Hepatocyte (in vitro differentiated cells): Measurements from ENCODE around the gene RANBP17. TPM values are rescaled to one million over a fixed set of nuclear protein-coding genes. Genes with fewer than 3 reads are reported as not detected.

Experiments
- DNase-seq: peaks from one replicate; pipeline ENCODE4 v3.0.0-alpha.2; 2016; ENCODE audit warnings: low spot score
- H2AFZ ChIP-seq: fragments of 200-600 bp; sonication (generic); 2 replicates; pipeline ENCODE4 v1.6.0; 2016; ENCODE audit warnings: antibody characterized with exemption, mild to moderate bottlenecking
- H3K27ac ChIP-seq: fragments of 200-600 bp; sonication (generic); 2 replicates; pipeline ENCODE4 v1.5.1; 2016; ENCODE audit warnings: mild to moderate bottlenecking
- H3K27me3 ChIP-seq: fragments of 200-600 bp; sonication (generic); 2 replicates; pipeline ENCODE4 v1.6.1; 2016
- H3K36me3 ChIP-seq: fragments of 200-600 bp; sonication (generic); replicated peaks from 2 replicates; pipeline ENCODE4 v1.5.1; 2016; ENCODE audit warnings: low read depth; ENCODE audit not compliant: insufficient read depth
- H3K4me1 ChIP-seq: fragments of 200-600 bp; sonication (generic); 2 replicates; pipeline ENCODE4 v1.5.1; 2016; ENCODE audit warnings: mild to moderate bottlenecking, moderate library complexity; ENCODE audit not compliant: insufficient read depth
- H3K4me2 ChIP-seq: fragments of 200-600 bp; sonication (generic); 2 replicates; pipeline ENCODE4 v1.6.0; 2016
- H3K4me3 ChIP-seq: fragments of 200-600 bp; sonication (generic); 2 replicates; pipeline ENCODE4 v1.5.1; 2016; ENCODE audit warnings: mild to moderate bottlenecking
- H3K79me2 ChIP-seq: fragments of 200-600 bp; sonication (generic); 2 replicates; pipeline ENCODE4 v1.6.0; 2017; ENCODE audit warnings: mild to moderate bottlenecking
- H3K9me2 ChIP-seq: fragments of 200-600 bp; sonication (generic); replicated peaks from 2 replicates; pipeline ENCODE4 v1.6.0; 2017; ENCODE audit warnings: mild to moderate bottlenecking; ENCODE audit not compliant: insufficient read depth
- H3K9me3 ChIP-seq: fragments of 200-600 bp; sonication (generic); 2 replicates; pipeline ENCODE4 v1.5.1; 2016; ENCODE audit warnings: low read depth, mild to moderate bottlenecking
- H4K20me1 ChIP-seq: fragments of 200-600 bp; sonication (generic); 2 replicates; pipeline ENCODE4 v1.6.0; 2016; ENCODE audit warnings: mild to moderate bottlenecking; ENCODE audit not compliant: insufficient read depth, poor library complexity, severe bottlenecking
- EZH2 ChIP-seq: fragments of 200-600 bp; sonication (generic); IDR thresholded peaks from 2 replicates; pipeline ENCODE4 v1.6.1; 2016; ENCODE audit warnings: antibody characterized with exemption, mild to moderate bottlenecking, borderline replicate concordance
- EZH2phosphoT487 ChIP-seq: fragments of 200-600 bp; sonication (generic); IDR thresholded peaks from one replicate; pipeline ENCODE4 v1.6.1; 2018; ENCODE audit warnings: antibody characterized with exemption, mild to moderate bottlenecking, low read depth, moderate library complexity; ENCODE audit not compliant: unreplicated experiment, severe bottlenecking
- WGBS: methylation state at CpG from one replicate; pipeline ENCODE4 v1.1.6; 2016; ENCODE audit warnings: low lambda C conversion rate; ENCODE audit errors: missing lambda C conversion rate; 5-methylcytosine and 5-hydroxymethylcytosine counted together
- polyA plus RNA-seq: library from polyadenylated mRNA; unstranded; fragments of >200 nt; fragmentation: Nextera tagmentation; extraction: Ambion mirVana; gene quantifications from 2 replicates; pipeline ENCODE4 v1.2.1, GENCODE V29; 2016
- total RNA-seq: library from RNA; depleted of rRNA; stranded (reverse); fragments of >200 nt; gene quantifications from 2 replicates; pipeline ENCODE4 v1.2.3, GENCODE V29; 2014
- TF ChIP-seq, protein P1 (sequence below): fragments of 200-600 bp; sonication (generic); IDR thresholded peaks from 2 replicates; pipeline ENCODE4 v1.5.1; 2016; ENCODE audit warnings: antibody characterized with exemption, mild to moderate bottlenecking; ENCODE audit not compliant: poor library complexity

The RANBP17 gene
- total and polyA plus RNA-seq, 2 experiments from 2014 or later = 11.7 to 17.1 TPM

GRCh38 chr5:170896779-170897178 is 35.0 kb downstream of the RANBP17 start:
- peaks cover 2% of the 10 kb centered on the region for H3K79me2 ChIP-seq
- H3K27ac ChIP-seq = no peak overlapping the region
- no peaks in the 10 kb centered on the region for H3K9me2 ChIP-seq
- no peaks in the 10 kb centered on the region for H3K36me3 ChIP-seq
- DNase-seq = peak; percentile 13
- H4K20me1 ChIP-seq = no peaks in the 10 kb centered on the region
- no peak overlapping the region for H3K4me2 ChIP-seq
- no peaks in the 10 kb centered on the region for H3K4me1 ChIP-seq
- H3K27me3 ChIP-seq = no peaks in the 10 kb centered on the region
- no peaks in the 10 kb centered on the region for H3K9me3 ChIP-seq
- no peak overlapping the region for H3K4me3 ChIP-seq
- WGBS = 54% methylated on average over 9 of the region's 9 CpGs
- TF ChIP-seq, protein P1, sequence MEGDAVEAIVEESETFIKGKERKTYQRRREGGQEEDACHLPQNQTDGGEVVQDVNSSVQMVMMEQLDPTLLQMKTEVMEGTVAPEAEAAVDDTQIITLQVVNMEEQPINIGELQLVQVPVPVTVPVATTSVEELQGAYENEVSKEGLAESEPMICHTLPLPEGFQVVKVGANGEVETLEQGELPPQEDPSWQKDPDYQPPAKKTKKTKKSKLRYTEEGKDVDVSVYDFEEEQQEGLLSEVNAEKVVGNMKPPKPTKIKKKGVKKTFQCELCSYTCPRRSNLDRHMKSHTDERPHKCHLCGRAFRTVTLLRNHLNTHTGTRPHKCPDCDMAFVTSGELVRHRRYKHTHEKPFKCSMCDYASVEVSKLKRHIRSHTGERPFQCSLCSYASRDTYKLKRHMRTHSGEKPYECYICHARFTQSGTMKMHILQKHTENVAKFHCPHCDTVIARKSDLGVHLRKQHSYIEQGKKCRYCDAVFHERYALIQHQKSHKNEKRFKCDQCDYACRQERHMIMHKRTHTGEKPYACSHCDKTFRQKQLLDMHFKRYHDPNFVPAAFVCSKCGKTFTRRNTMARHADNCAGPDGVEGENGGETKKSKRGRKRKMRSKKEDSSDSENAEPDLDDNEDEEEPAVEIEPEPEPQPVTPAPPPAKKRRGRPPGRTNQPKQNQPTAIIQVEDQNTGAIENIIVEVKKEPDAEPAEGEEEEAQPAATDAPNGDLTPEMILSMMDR = peak; percentile 37
- TF ChIP-seq EZH2phosphoT487 (no peak), EZH2 (no peak)
- no peak overlapping the region for H2AFZ ChIP-seq

- no peak for DNase-seq
- no peak overlapping the region for H3K4me3 ChIP-seq
- H2AFZ ChIP-seq = no peak overlapping the region
- no peak overlapping the region for H3K27ac ChIP-seq
- 87% methylated on average over 8 of the region's 8 CpGs for WGBS
- H4K20me1 ChIP-seq = no peaks in the 10 kb centered on the region
- no peaks in the 10 kb centered on the region for H3K27me3 ChIP-seq
- no peak overlapping the region for H3K4me2 ChIP-seq
- H3K36me3 ChIP-seq = no peaks in the 10 kb centered on the region
- H3K79me2 ChIP-seq = no peaks in the 10 kb centered on the region
- TF ChIP-seq, protein P1 = no peak
- TF ChIP-seq EZH2phosphoT487 = no peak
- no peak for TF ChIP-seq EZH2
- H3K9me2 ChIP-seq = no peaks in the 10 kb centered on the region
- no peaks in the 10 kb centered on the region for H3K9me3 ChIP-seq
- H3K4me1 ChIP-seq = no peaks in the 10 kb centered on the region
These were observed 41.3 kb downstream of the RANBP17 start for GRCh38 chr5:170903075-170903474.

DNA sequence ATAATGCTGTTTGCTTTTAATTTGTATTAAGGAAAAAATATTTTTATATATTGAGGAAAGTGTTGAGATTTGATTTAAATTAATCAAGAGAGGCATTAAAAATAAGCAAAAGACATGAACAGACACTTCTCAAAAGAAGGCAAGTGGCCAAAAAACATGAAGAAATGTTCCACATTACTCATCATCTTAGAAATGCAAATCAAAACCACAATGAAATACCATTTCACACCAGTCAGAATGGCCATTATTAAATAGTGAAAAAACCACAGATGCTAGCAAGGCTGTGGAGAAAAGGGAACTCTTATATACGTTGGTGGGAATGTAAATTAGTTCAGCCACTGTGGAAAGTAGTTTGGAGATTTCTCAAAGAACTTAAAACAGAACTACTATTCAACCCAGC is 45.9 kb downstream of the RANBP17 start:
- Histone ChIP-seq H3K36me3 (no peaks in the 10 kb centered on the region), H3K27me3 (no peaks in the 10 kb centered on the region), H3K79me2 (no peaks in the 10 kb centered on the region), H3K9me3 (no peaks in the 10 kb centered on the region), H3K9me2 (no peaks in the 10 kb centered on the region), H4K20me1 (no peaks in the 10 kb centered on the region), H3K27ac (no peak overlapping the region), H2AFZ (no peak overlapping the region), H3K4me3 (no peak overlapping the region), H3K4me1 (no peaks in the 10 kb centered on the region), H3K4me2 (no peak overlapping the region)
- DNase-seq = no peak
- 92% methylated on average over 1 of the region's 1 CpG for WGBS
- TF ChIP-seq EZH2 (no peak), EZH2phosphoT487 (no peak)
- TF ChIP-seq, protein P1 = no peak

- no peak for TF ChIP-seq EZH2
- TF ChIP-seq, protein P1 = no peak
- TF ChIP-seq EZH2phosphoT487 = no peak
- Histone ChIP-seq H3K27me3 (no peaks in the 10 kb centered on the region), H3K4me3 (no peak overlapping the region), H3K27ac (no peak overlapping the region), H3K79me2 (no peaks in the 10 kb centered on the region), H2AFZ (no peak overlapping the region), H3K9me3 (no peaks in the 10 kb centered on the region), H4K20me1 (no peaks in the 10 kb centered on the region), H3K4me1 (no peaks in the 10 kb centered on the region), H3K9me2 (no peaks in the 10 kb centered on the region), H3K4me2 (no peak overlapping the region), H3K36me3 (no peaks in the 10 kb centered on the region)
- DNase-seq = no peak
- WGBS = 72% methylated on average over 3 of the region's 3 CpGs
These were observed 51.8 kb downstream of the RANBP17 start for GRCh38 chr5:170913573-170913972.
